Measurements from ENCODE around the gene TOMM34.

TOMM34 gene

GRCh38 chr20:44962483-44962882, 2.3 kb upstream of the TOMM34 start:
- no peak for DNase-seq

DNA sequence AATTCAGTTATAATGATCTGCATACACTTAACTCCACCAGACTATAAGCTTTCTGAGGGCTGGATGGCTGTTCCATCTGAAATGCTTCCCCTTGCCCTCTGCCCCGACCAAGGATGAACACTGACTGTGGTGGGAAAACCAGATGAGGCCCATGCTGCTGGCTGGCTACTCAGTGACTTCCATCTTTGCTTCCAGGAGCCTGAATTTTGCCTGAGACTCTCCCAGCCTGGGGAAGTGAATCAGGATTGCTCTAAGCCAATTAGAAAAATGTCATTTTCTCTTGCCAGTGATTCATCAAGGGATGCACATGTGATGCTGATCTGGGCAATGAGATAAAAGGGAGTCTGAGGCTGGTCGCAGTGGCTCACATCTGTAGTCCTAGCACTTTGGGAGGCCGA, 1.7 kb upstream of the TOMM34 start:
- DNase-seq: no peak

GRCh38 chr20:44961011-44961869, 1.0 kb upstream of the TOMM34 start:
- no peak for DNase-seq

DNA sequence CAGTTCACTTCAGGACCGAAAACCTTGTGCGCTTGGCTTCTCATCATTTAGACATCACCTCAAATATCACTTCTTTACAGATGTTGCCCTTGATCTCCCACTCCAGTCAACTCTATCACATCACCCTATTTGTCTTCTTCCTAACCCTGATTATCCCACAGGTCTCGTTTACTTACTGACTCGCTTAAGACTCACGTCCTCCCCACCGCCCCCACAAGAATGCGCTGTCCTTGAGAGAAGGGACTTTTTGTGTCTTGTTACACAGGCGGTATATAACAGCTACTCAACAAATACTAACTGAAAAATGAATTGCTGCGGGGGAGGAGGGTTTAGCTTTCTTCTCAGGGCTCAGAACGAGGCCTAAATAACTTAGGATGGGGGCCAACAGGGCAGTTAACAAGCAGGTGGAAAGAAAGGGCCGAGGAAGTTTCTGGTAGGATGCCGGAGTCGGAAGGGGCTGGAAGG, 527 bp downstream of the TOMM34 start:
- peak; percentile 34 to 59 for DNase-seq

- DNase-seq: no peak
Observed at GRCh38 chr20:44959082-44959637, 1.0 kb downstream of the TOMM34 start.

- DNase-seq: no peak
Observed at GRCh38 chr20:44958276-44958675, 1.9 kb downstream of the TOMM34 start.

DNA sequence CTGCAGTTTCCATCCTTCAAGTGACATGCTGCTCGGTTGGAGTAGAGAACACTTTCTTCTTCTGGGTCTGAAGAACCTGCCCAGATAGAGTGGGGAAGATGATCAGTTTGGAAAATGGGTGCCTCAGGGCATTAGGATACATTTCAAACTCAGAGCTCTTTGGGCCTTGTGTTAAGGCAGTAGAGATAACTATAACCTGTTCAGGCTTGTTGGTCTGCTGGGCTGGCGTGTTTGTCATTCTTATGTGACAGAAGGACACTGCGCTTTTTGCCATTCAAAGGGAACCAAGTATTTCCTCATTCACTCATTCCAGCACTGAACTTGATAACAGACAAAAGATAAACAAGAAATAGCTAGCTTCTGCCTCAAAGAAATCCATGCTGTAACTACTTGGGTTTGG, 3.8 kb downstream of the TOMM34 start:
- no peak for DNase-seq

GRCh38 chr20:44955270-44955669, 4.9 kb downstream of the TOMM34 start:
- DNase-seq: no peak

DNA sequence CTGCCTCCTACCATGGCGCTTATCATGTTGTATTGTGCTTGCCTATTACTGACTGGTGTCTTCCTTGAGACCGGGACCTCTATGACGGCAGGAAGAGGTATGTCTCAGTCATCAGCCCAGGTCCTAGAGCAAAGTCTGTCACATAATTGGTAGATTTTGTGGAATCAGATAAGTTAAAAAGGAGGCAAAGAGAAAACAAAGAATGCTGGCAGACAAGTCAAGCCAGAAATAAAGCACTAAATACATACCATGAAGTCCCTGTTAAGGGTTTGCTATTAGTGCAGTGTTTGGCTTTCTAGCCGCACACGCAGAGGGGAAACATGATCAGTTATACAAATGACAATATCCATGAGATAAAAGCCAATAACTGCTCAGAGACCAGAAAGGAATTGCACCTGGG, 6.0 kb downstream of the TOMM34 start:
- DNase-seq: no peak

DNA sequence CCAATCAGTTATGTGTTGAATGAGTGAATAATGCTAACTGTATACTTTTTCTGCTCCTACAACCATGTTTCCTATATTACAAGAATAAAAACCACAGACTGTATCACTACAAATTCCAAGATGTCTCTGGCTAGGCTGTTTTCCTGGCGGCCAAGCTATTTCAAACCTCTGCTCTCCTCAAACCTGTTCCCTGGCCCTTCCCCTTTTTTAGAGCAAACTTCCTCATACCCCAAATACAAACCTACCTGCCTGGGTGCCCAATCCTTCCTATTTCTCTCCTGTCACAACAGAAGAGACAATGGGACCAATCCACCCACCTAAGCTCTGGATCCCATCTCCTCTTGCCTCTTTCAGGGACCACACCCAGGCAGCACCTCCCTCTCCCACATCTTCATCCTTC, 7.5 kb downstream of the TOMM34 start:
- no peak for DNase-seq

GRCh38 chr20:44950368-44950767, 9.8 kb downstream of the TOMM34 start:
- DNase-seq: no peak

GRCh38 chr20:44948513-44948912, 11.7 kb downstream of the TOMM34 start:
- DNase-seq: no peak

GRCh38 chr20:44948107-44948506, 12.1 kb downstream of the TOMM34 start:
- DNase-seq: no peak

GRCh38 chr20:44946271-44946852, 13.8 kb downstream of the TOMM34 start:
- no peak for DNase-seq

DNA sequence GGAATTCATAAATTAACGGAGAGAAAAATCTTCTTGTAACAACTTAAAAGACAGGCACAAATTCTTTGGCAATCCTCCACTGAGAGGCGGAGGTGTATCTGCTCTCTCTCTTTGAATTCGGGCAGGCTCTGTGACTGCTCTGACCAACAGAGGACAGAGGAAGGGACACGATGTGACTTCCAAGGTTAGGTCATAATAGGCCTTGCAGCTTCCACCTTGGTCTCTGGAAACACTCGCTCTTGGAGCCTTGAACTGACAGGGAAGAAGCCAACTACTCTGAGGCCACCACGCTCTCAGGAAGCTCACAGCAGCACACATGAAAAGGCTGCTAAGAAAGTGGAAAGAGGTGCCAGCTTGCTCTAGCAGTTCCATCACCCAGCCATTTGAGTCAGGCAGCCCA, 14.9 kb downstream of the TOMM34 start:
- no peak for DNase-seq

GRCh38 chr20:44943828-44944227, 16.4 kb downstream of the TOMM34 start:
- no peak for DNase-seq

DNA sequence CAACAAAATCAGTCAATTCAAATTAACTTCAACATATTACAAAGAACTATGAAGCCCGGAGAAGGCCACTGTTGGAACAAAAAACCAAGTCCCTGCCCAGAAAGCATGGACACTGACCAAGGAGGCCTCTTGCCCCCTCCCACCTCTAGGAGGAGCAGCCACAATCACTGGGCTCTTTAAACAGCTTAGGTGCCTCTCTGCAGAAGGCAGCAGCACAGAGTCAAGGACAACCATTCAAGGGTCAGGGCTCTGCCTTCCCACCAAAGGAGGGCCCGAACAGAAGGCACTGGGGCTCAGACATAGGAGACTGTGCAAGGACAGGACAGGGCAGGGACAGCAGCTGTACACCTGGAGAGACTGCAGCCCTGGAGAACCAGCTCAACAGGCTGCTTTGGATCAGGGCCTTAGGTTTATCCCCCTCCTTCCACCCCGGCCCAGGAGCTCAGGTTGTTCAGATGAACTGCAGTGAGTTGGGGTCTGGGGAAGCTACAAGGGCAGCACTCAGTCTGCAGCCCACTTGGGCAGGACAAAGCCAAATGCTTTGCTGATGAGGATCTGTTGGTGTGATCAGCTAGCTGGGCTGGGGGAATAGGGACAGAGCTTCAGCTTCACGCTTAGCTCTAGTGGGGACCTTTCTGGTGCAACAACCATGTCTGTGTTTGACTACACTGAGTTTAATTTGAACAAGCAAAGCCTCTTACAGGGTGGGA, 17.8 kb downstream of the TOMM34 start:
- DNase-seq: no peak

- no peak for DNase-seq
Observed at GRCh38 chr20:44941120-44941691, 19.0 kb downstream of the TOMM34 start.

DNA sequence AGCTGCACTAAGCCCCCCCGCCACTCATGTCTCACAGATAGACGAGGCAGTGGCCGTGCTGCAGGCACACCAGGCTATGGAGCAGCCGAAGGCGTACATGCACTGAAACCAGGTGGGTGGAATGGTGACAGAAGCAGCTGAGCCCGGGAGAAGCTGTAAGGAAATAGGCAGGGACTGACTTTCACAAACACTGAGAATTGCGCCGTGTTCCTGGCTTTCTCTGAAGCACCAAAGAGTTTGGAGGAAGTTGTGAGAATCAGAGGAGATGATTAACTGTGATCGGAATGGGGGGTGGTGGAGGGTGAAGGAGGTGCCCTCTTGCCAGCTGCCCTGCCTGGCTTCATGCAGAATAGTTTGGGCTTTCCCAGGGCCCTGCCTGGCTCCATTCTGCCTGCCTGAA, 21.6 kb downstream of the TOMM34 start:
- DNase-seq: no peak

- DNase-seq: no peak
Observed at GRCh38 chr20:44936510-44936909, 23.7 kb downstream of the TOMM34 start.

GRCh38 chr20:44932916-44933315, 27.3 kb downstream of the TOMM34 start:
- no peak for DNase-seq

DNA sequence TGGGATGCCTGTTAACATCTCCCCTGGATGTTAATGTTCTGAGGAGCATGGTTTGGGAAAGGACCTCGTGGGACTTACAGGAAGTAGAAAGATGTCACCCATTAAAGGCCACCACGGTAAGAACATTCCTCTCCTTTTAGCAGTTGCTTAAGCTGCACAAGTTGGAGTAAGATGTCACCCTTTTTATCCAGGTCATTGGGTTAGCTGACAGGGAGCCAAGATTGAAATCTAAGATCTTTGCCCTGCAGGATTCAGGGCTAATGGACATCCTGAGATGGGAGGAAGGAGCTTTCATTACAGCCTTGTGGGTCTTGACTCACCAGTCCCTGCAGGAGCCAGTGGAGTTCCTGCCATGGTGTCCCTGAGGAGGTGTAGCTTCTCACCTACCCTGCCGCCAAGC, 28.3 kb downstream of the TOMM34 start:
- no peak for DNase-seq

GRCh38 chr20:44930517-44931168, 29.6 kb downstream of the TOMM34 start:
- DNase-seq: no peak

All from CD4-positive, alpha-beta T cell treated with Interferon alpha-2 for 1 hour (primary cell).